ENCODE data around the gene KCNAB2.

KCNAB2 gene

DNA sequence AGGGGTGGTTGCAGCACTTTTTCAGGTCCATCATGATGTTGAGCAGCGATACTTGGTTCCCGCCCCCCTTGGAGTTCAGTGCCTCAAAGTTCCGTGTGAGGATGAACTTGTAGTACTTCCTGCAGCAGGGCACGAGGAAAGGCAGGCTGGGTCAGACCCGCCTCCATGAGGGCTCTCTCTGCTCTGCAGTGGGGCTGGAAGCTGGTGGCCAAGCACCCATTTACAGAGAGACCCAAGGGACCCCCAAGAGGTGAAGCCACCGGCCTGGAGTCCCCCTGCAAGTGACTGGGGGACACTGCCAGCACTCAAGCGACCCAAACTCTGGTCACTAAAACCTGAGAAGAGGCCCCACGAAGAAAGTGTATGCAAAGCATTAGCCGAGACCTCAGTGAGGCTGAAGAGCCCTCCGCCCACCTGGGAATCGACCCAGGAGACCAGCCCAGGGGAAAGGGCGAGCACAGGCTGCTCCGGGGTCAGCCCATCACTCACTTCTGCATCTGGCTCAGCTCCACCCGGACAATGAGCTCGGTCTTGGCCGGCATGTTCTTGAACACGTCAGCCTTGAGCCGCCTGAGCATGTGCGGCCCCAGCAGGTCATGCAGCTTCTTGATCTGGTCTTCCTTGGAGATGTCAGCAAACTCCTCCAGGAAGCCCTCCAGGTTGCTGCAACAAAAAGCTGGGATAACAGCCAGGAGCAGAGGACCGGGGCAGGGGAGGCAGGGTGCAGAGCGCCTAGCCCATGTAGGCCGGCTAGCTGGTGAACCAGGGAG, 89.2 kb downstream of the KCNAB2 start:
- DNase-seq, result no peak

- DNase-seq, result no peak
Measured at GRCh38 chr1:6136516-6137220, 91.0 kb downstream of the KCNAB2 start.

DNA sequence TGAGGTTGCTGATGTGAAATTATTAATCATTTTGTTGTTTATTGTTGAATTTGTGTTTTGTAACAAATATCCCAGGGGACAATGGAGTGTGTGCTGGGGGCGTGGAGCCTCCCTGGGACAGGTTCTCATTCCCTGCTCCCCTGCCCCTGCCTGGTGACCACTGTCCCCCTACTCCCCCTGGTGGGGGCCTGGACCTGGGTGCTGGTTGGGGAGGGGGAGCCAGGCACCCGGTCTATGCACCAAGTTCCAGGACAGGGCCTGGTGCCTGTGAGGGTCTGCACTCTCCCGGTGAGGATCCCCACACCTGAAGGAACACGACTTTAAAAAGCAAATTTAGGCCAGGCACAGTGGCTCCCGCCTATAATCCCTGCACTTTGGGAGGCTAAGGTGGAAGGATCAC, 92.1 kb downstream of the KCNAB2 start:
- DNase-seq, result no peak

DNA sequence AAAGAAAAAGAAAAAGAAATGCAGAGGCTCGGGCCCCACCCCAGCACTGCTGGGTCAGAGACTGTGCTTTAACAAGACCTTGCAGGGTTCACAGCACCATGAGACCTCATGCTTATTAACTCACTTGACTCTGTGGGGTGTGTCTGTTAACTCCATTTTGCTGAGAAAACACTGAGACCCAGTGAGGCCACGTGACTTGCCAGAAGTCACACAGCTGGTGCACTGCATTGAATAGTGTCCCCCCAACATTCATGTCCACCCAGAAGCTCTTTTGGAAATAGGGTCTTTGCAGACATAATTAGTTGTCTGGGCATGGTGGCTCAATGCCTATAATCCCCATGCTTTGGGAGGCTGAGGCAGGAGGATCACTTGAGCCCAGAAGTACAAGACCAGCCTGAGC, 94.7 kb downstream of the KCNAB2 start:
- no peak for DNase-seq

DNA sequence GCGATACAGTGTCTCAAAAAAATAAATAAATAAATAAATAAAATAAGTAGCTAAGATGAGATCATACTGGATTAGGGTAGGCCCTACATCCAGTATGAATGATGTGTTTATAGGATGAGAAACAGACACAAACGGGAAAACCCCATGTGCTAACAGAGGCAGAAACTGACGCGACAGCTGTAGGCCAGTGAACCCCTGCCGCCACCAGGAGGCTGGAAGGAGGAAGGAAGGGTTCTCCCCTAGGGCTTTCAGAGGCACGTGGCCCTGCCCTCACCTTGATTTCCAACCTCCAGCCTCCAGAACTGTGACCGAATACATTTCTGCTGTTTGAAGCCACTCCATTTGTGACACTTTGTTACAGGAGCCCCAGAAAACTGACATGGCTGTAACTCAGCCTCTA, 95.9 kb downstream of the KCNAB2 start:
- peak; percentile 2 for DNase-seq

DNA sequence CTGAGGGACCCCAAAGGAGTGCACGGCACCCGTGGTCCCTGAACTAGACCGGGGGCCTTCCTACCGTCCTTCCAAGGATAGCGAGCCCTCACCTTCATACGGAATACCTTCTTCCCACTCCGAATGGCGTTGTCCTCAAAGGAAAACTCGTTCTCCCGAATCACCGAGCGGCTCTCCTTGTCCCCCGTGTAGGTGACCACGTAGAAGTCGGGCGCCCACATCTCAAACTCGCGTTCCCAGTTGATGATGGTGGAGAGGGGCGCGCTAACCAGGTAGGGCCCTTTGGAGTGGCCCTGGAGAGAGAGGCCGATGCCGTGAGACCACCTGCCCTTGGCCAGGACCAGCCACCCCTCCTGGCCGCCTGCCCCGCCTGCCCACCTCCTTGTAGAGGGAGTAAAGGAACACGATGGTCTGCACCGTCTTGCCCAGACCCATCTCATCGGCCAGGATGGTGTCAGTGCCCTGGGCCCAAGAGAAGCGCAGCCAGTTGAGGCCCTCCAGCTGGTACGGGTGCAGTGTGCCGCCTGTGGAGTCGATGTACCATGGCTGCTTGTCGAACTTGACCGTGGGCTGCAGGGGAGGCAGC, 96.4 kb downstream of the KCNAB2 start:
- DNase-seq, result no peak

DNA sequence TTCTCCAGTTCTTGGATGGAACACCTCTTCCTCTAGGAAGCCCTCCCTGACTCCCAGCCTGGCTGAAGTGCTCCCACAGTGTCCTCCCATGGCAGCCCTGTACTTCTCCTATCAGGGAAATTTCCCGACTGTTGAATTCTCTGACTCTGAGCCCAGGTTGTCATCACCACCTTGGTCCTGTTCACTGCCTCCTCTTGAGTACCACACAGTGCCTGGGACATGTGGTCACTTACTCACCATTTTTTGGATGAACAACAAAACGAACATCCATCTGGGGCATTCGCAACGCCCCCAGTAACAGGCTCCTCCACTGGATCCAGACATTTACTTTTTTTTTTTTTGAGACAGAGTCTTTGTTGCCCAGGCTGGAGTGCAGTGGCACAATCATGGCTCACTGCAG, 97.0 kb downstream of the KCNAB2 start:
- no peak for DNase-seq

DNA sequence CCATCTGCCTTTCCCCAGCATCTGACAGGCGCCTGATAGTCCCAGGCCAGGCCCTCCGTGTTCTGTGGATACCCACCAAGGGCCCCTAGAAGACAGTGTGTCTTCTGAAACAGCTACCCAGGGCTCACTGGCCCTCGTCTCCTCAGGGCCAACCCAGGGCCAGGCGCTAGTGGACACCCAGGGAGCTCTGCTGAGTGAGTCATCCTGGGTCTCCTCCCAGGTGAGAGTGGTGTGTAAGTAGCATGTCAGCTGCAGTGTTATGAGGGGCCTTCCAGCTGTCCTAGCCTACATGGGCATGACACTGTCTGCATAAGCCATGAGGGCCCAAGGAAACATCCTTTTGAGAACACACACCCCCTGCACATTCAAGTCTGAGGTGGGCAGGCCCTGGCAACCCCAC, 97.7 kb downstream of the KCNAB2 start:
- DNase-seq, result no peak

- DNase-seq, result no peak
Measured at GRCh38 chr1:6144175-6144574, 98.5 kb downstream of the KCNAB2 start.

DNA sequence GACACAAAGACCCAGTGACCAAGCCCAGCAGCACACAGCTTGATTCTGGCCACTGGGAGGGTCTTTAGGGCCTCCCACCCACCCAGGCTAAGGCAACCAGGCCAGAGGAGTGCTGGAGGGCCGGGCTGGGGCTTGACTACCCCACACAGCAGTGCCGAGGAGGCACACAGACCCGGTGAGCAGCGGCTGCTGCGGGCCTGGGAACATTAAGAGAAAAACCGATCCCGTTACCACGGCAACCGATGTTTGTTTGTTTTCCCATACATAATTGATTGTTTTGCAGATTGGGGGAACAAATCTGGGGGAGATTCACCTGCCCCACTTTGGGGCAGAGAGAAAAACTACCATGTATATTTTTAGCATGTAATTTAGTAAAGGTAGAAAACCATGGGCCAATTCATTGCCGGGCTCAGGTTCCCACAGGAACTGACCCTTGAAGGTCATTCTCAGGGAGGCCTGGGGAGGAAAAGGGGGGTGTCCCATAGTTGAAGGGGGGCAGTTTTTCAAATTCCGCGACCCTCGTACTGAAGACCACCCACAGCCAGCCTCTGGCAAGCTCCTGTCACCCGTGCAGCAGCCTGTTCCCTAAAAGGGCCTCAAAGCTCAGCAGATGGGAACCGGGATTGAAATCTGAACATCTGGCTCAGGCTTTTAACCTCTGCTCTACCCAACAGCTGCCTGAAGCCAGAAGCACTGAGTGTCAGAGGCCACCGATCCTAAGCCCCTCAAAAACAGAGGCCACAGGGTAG, 99.1 kb downstream of the KCNAB2 start:
- DNase-seq, result no peak

GRCh38 chr1:6145396-6145750, 99.7 kb downstream of the KCNAB2 start:
- DNase-seq, result no peak

- no peak for DNase-seq
Measured at GRCh38 chr1:6145864-6146410, 100.2 kb downstream of the KCNAB2 start.

DNA sequence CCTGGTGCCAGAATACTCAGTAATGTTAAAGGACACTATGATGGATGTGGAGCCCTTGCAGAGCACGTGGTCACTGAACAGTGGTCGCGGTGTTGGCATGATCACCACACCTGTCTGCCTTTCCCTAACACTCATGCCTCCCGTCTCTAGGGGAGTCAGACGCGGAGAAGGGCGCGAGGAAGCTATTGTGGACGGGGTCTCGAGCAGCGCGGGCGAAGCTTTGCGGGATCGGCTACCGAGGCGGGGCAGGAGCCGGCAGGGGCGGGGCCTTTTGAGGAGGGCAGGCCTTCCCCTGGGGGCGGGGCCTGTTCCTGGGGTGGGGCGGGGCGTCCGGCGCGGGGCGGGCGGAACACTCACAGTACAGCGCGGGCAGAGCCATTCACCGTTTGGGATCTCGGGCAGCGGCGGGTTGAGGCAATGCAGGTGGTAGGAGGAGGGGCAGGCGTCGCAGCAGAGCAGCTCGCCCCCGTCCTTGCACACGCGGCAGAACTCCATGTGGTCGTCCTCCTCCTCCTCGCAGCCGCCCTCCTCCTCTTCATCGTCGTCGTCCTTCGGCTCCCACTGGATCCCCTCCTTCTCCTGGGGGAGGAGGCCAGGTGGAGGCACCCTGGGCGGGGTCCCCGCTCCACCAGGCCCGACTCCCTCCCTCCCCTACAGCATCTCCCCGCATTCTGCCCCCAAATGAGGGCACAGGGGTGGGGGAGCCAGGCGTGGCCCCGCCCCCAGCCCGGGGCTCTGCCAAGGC, 103.0 kb downstream of the KCNAB2 start:
- DNase-seq, result peak; percentile 68

DNA sequence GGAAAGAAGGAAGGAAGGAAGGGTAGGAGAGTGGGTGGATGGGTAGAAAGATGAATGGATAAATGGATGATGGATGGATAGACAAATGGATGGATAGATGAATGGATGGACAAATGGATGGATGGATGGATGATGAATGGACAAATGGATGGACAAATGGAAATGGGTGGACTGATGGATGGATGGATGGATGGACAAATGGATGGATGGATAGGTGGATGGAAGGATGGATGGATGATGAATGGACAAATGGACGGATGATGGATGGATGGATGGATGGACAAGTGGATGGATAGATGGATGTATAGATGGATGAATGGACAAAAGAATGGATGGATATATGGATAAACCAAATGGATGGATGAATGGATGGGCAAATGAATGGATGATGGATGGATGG, 103.9 kb downstream of the KCNAB2 start:
- no peak for DNase-seq

GRCh38 chr1:6150006-6150938, 104.6 kb downstream of the KCNAB2 start:
- DNase-seq, result no peak
